ENCODE measurements around the gene PGBD1. TPM values are rescaled to one million over a fixed set of nuclear protein-coding genes. Genes with fewer than 3 reads are reported as not detected.

PGBD1 gene
- total RNA-seq, 1 experiment from 2014 or later, result 3.8 TPM

DNA sequence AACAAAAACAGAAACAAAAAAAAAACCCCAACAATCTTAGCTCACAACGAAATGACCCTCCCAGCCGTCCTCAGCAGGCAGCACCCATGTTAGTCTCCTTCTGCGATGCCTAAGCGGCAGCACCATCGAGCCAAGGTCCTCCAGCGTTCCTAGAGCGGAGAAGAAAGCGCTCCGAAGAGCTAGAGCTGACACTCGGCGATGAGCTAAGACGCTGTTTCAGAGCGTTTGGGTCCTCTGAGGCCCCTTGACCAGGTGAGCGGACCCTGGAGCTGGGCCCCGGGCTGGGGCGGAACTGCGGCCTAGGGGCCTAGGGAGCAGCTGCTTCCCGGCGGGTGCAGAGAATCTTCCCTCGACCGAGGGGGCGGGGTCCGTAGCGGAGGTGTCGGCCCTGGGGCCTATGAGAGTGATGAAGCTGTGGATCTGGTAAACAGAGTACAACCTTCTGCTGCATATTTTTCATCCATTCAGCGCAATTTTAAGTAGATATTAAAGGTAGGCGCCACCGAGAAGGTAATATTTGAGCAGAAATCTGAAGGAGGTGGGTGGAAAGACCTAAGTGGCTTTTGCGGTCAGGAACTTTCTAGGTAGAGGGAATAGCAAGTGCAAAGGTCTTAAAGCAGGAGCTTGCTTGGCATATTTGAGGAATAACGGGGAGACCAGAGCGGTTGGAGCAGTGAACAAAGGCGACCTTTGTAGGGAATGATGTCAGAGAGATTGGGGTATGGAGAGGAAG is 14.2 kb upstream of the PGBD1 start, which contains the start of gene ZSCAN26:
TSS of gene ZSCAN26 (plus strand) at position 182 of the 733 bp plus-strand sequence. CDS start 4,777 bp downstream, outside the sequence.
- no TSS peak for BruUV-seq (replicated peaks)
- H3K27ac Mint-ChIP-seq (ENCODE audit: unreplicated experiment), result no peak within 1 kb of the TSS

DNA sequence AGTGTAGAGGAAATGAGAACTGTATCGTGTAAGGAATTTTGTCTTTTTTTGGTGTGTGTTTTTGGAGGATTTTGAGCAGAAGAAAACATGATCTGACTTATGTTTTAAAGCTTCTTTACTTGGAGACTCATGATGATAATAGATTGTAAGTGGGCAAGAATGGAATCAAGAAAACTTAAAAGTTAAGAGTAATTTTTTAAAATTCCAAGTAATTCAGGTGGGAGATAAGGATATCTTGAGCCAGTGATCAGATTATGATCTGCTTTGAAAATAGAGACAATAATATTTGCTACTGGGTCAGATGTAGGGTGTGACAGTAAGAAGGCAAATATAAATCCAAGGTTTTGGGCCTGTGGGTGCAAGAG is 13.7 kb upstream of the PGBD1 start:
- Mint-ChIP-seq H3K4me1 (ENCODE audit: low read depth, unreplicated experiment) (no peaks in the 10 kb centered on the region), H3K9me3 (ENCODE audit: unreplicated experiment) (no peaks in the 10 kb centered on the region), H3K4me3 (ENCODE audit: unreplicated experiment) (no peak overlapping the region), H3K27ac (ENCODE audit: unreplicated experiment) (no peak overlapping the region), H3K36me3 (ENCODE audit: insufficient read depth, unreplicated experiment) (no peaks in the 10 kb centered on the region), H3K27me3 (ENCODE audit: insufficient read depth, unreplicated experiment) (no peaks in the 10 kb centered on the region)
- H3K36me3 ChIP-seq (ENCODE audit: control insufficient read depth, insufficient read depth, low read length), result no peaks in the 10 kb centered on the region; the same call in 1 of the 2 replicates
- H3K27me3 ChIP-seq (replicated peaks; ENCODE audit: control insufficient read depth, insufficient read depth, low read length), result no peaks in the 10 kb centered on the region
- peaks cover 15% of the 10 kb centered on the region for H3K4me1 ChIP-seq
- no peaks in the 10 kb centered on the region for H3K9me3 ChIP-seq
- peak overlapping the region; percentile 57 for H3K4me3 ChIP-seq (ENCODE audit: low read depth, low read length)
- CTCF ChIA-PET, result interaction anchor here (0.8 to 1.7 kb wide), 4 partner anchors 68 to 163 kb away, joined by 3 to 9 read pairs (median 6); no protein-coding TSS in a partner anchor
- intact Hi-C loops (cut with micrococcal nuclease; ENCODE audit: unreplicated experiment), result loop anchor here (1.0 kb wide), 4 partner anchors 14 to 89 kb away; partner anchors contain the start of genes PGBD1, ZKSCAN4 and ZSCAN9
- TSS peak; percentile 60 for BruUV-seq (replicated peaks)
- no peak for DNase-seq
- POLR2A ChIA-PET, result interaction anchor here (0.8 to 1.7 kb wide), 3 partner anchors 68 to 403 kb away, joined by 3 to 13 read pairs (median 5); partner anchors contain the start of genes ZKSCAN8 and ZSCAN31
- TF ChIP-seq, protein P1, sequence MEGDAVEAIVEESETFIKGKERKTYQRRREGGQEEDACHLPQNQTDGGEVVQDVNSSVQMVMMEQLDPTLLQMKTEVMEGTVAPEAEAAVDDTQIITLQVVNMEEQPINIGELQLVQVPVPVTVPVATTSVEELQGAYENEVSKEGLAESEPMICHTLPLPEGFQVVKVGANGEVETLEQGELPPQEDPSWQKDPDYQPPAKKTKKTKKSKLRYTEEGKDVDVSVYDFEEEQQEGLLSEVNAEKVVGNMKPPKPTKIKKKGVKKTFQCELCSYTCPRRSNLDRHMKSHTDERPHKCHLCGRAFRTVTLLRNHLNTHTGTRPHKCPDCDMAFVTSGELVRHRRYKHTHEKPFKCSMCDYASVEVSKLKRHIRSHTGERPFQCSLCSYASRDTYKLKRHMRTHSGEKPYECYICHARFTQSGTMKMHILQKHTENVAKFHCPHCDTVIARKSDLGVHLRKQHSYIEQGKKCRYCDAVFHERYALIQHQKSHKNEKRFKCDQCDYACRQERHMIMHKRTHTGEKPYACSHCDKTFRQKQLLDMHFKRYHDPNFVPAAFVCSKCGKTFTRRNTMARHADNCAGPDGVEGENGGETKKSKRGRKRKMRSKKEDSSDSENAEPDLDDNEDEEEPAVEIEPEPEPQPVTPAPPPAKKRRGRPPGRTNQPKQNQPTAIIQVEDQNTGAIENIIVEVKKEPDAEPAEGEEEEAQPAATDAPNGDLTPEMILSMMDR (IDR thresholded peaks at IDR 0.05; ENCODE audit: insufficient read depth in 1 of 2, low read depth in 1 of 2, low read length in 1 of 2, severe bottlenecking in 1 of 2, unreplicated experiment in 1 of 2), result no peak

More for the DNA sequence above, 14.2 kb upstream of the PGBD1 start, which contains the start of gene ZSCAN26:
- H3K4me3 Mint-ChIP-seq (ENCODE audit: unreplicated experiment), result no peak within 1 kb of the TSS
- CTCF ChIA-PET, result interaction anchor here (0.8 to 1.7 kb wide), 5 partner anchors 15 to 163 kb away, joined by 3 to 9 read pairs (median 4); partner anchors contain the start of gene ZKSCAN4
- H3K36me3 Mint-ChIP-seq (ENCODE audit: insufficient read depth, unreplicated experiment), result no peaks in the 10 kb centered on the region
- no peaks in the 10 kb centered on the region for H3K9me3 Mint-ChIP-seq (ENCODE audit: unreplicated experiment)
- H3K4me1 ChIP-seq, result peaks cover 15% of the 10 kb centered on the region
- H3K4me3 ChIP-seq (ENCODE audit: low read depth, low read length), result peak within 1 kb of the TSS; percentile 57
- no peaks in the 10 kb centered on the region for H3K27me3 Mint-ChIP-seq (ENCODE audit: insufficient read depth, unreplicated experiment)
- H3K36me3 ChIP-seq (ENCODE audit: control insufficient read depth, insufficient read depth, low read length), result no peaks in the 10 kb centered on the region; the same call in 1 of the 2 replicates
- H3K9me3 ChIP-seq, result no peaks in the 10 kb centered on the region
- intact Hi-C loops (cut with micrococcal nuclease; ENCODE audit: unreplicated experiment), result loop anchor here (1.0 kb wide), 4 partner anchors 14 to 89 kb away; partner anchors contain the start of genes PGBD1, ZKSCAN4 and ZSCAN9
- H3K27me3 ChIP-seq (replicated peaks; ENCODE audit: control insufficient read depth, insufficient read depth, low read length), result no peaks in the 10 kb centered on the region
- POLR2A ChIA-PET, result interaction anchor here (0.8 to 1.7 kb wide), 6 partner anchors 14 to 402 kb away, joined by 3 to 13 read pairs (median 5); partner anchors contain the start of genes PGBD1, ZKSCAN4, ZKSCAN8 and ZSCAN31
- TF ChIP-seq, protein P1 (IDR thresholded peaks at IDR 0.05; ENCODE audit: insufficient read depth in 1 of 2, low read depth in 1 of 2, low read length in 1 of 2, severe bottlenecking in 1 of 2, unreplicated experiment in 1 of 2), result no peak
- H3K4me1 Mint-ChIP-seq (ENCODE audit: low read depth, unreplicated experiment), result no peaks in the 10 kb centered on the region
- DNase-seq, result peak; percentile 92

DNA sequence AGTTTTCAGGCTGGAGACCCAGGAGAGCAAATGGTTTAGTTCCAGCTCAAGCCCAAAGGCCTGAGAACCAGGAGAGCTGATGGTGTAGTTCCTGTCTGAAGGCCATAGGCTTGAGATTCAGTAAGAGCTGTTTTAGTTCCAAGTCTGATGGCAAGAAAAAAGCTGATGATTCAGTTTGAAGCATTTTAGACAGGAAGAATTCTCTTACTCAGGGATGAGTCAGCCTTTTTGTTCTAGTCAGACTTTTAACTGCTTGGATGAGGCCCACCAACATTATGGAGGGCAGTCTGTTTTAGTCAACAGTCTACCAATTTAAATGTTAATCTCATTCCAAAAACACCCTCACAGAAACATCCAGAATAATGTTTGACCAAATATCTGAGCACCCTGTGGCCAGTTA is 11.9 kb upstream of the PGBD1 start:
- H3K27me3 Mint-ChIP-seq (ENCODE audit: insufficient read depth, unreplicated experiment), result no peaks in the 10 kb centered on the region
- CTCF ChIA-PET, result no interaction called here
- Histone ChIP-seq H3K36me3 (ENCODE audit: control insufficient read depth, insufficient read depth, low read length) (no peaks in the 10 kb centered on the region; the same call in 1 of the 2 replicates), H3K4me3 (ENCODE audit: low read depth, low read length) (no peak overlapping the region), H3K27me3 (replicated peaks; ENCODE audit: control insufficient read depth, insufficient read depth, low read length) (no peaks in the 10 kb centered on the region), H3K9me3 (no peaks in the 10 kb centered on the region), H3K4me1 (peaks cover 11% of the 10 kb centered on the region)
- H3K9me3 Mint-ChIP-seq (ENCODE audit: unreplicated experiment), result no peaks in the 10 kb centered on the region
- no peak overlapping the region for H3K27ac Mint-ChIP-seq (ENCODE audit: unreplicated experiment)
- H3K36me3 Mint-ChIP-seq (ENCODE audit: insufficient read depth, unreplicated experiment), result no peaks in the 10 kb centered on the region
- H3K4me3 Mint-ChIP-seq (ENCODE audit: unreplicated experiment), result no peak overlapping the region
- POLR2A ChIA-PET, result no interaction called here
- intact Hi-C loops (cut with micrococcal nuclease; ENCODE audit: unreplicated experiment), result no loop called here
- no peak for DNase-seq
- TF ChIP-seq, protein P1 (IDR thresholded peaks at IDR 0.05; ENCODE audit: insufficient read depth in 1 of 2, low read depth in 1 of 2, low read length in 1 of 2, severe bottlenecking in 1 of 2, unreplicated experiment in 1 of 2), result no peak
- no peaks in the 10 kb centered on the region for H3K4me1 Mint-ChIP-seq (ENCODE audit: low read depth, unreplicated experiment)
- BruUV-seq (replicated peaks), result no TSS peak

Measured in Caco-2 (cell line).